Natural killer cell (primary cell): ENCODE results near the gene ZNF30. TPM values are rescaled to one million over a fixed set of nuclear protein-coding genes. Genes with fewer than 3 reads are reported as not detected.
A peak's percentile ranks its signal among the peaks of the same experiment; 100 is the strongest.
"Not testable (repeated sequence)": the region's sequence is repeated elsewhere in the genome, so short reads cannot be mapped to it uniquely, and the experiment has no call there.

Experiments
- ATAC-seq, 3 donors: fragments of 150-1000 bp in 2 of 3; fragments of 200-7000 bp in 1 of 3; cut with Tn5 transposase; 1 replicate in 1 of 3; 2 replicates in 2 of 3; pipeline ENCODE4 v1.10.0; 2021; ENCODE audit warnings: mild to moderate bottlenecking in 2 of 3, moderate library complexity in 2 of 3
- DNase-seq, 2 donors: peaks; one replicate each; pipeline versions ENCODE4 v3.0.0 to v3.0.0-alpha.2; 2013 to 2021; ENCODE audit warnings: mixed read lengths in 1 of 2
- H3K27ac ChIP-seq: one replicate; pipeline ENCODE4 v1.5.1; 2013; ENCODE audit warnings: mild to moderate bottlenecking, low read length
- H3K27me3 ChIP-seq: one replicate; pipeline ENCODE4 v1.6.1; 2013; ENCODE audit warnings: low read length; ENCODE audit not compliant: control insufficient read depth, insufficient read depth
- H3K36me3 ChIP-seq: one replicate; pipeline ENCODE4 v1.6.1; 2013; ENCODE audit warnings: low read length; ENCODE audit not compliant: control insufficient read depth, insufficient read depth
- H3K4me1 ChIP-seq: one replicate; pipeline ENCODE4 v1.6.1; 2013; ENCODE audit warnings: low read length; ENCODE audit not compliant: control insufficient read depth, insufficient read depth
- H3K4me3 ChIP-seq: one replicate; pipeline ENCODE4 v1.5.1; 2013; ENCODE audit warnings: low read length
- H3K9me3 ChIP-seq: one replicate; pipeline ENCODE4 v1.6.1; 2013; ENCODE audit warnings: low read length; ENCODE audit not compliant: control insufficient read depth, insufficient read depth
- H3K27ac Mint-ChIP-seq, 2 donors: one replicate each; pipeline ENCODE4 v1.8.0; 2022; ENCODE audit warnings: mild to moderate bottlenecking in 2 of 2, mixed read lengths in 2 of 2, moderate library complexity in 1 of 2
- H3K27me3 Mint-ChIP-seq, 2 donors: one replicate each; pipeline ENCODE4 v1.8.0; 2022; ENCODE audit warnings: low read depth in 2 of 2, mixed read lengths in 2 of 2
- H3K36me3 Mint-ChIP-seq: one replicate; pipeline ENCODE4 v1.8.0; 2022; ENCODE audit warnings: mixed read lengths
- H3K4me1 Mint-ChIP-seq, 2 donors: one replicate each; pipeline ENCODE4 v1.8.0; 2022; ENCODE audit warnings: mixed read lengths in 2 of 2
- H3K4me3 Mint-ChIP-seq: one replicate; pipeline ENCODE4 v1.8.0; 2022; ENCODE audit warnings: mild to moderate bottlenecking, moderate library complexity, mixed read lengths
- H3K9me3 Mint-ChIP-seq, 2 donors: one replicate each; pipeline ENCODE4 v1.8.0; 2022; ENCODE audit warnings: mixed read lengths in 2 of 2
- WGBS: methylation state at CpG from one replicate; pipeline ENCODE4 v1.1.7; 2013; ENCODE audit warnings: missing lambda C conversion rate; ENCODE audit not compliant: insufficient coverage; 5-methylcytosine and 5-hydroxymethylcytosine counted together
- intact Hi-C: fragments of 100-400 bp; cut with micrococcal nuclease; formaldehyde crosslinking; loops from one replicate; pipeline ENCODE4 v1.14.2; 2022
- total RNA-seq, 4 donors: library from RNA; stranded (reverse); fragments of 120-200 nt in 1 of 4; gene quantifications; one replicate each; pipeline versions ENCODE4 v1.2.3 to v1.2.4, GENCODE V29; 2013 to 2022
- TF ChIP-seq, protein P1 (sequence below): fragments of 200-600 bp; IDR thresholded peaks from one replicate; pipeline ENCODE4 v1.8.0; 2022; ENCODE audit warnings: antibody characterized with exemption

Gene ZNF30
- total RNA-seq, 3 donors from 2014 or later (not counting 1 experiment from before 2014, with no cell fraction given) = 2.7 to 4.3 (median 3.8) TPM

DNA sequence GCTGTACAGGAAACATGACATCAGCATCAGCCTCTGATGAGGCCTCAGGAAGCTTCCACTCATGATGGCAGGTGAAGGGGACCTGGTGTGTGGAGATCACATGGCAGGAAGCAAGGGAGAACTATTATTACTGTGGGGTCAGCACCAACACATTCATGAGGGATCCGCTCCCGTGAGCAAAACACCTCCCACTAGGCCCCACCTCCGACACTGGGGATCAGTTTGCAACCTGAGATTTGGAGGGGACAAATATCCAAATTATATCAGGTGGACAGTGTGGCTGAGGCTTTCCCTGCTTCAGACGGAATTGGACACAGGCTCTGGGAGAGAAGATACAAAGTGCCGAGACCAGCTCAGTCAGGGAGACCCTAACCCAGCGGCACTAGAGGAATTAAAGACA is 43.0 kb downstream of the ZNF30 start:
- ATAC-seq (no peak), DNase-seq (no peak)
- Histone ChIP-seq H3K4me1 (peaks cover 13% of the 10 kb centered on the region), H3K4me3 (no peak overlapping the region), H3K27me3 (no peaks in the 10 kb centered on the region), H3K27ac (no peak overlapping the region), H3K9me3 (no peaks in the 10 kb centered on the region), H3K36me3 (no peaks in the 10 kb centered on the region)
- intact Hi-C loops = loop anchor here (5.0 kb wide), 1 partner anchor 173 kb away; the partner anchor contains the start of gene FXYD7
- WGBS = 100% methylated on average over 5 of the region's 6 CpGs
- Mint-ChIP-seq H3K36me3 (no peaks in the 10 kb centered on the region), H3K27ac (no peak overlapping the region), H3K4me1 (peaks cover 12 to 20% of the 10 kb centered on the region in 2 donors), H3K27me3 (no peaks in the 10 kb centered on the region), H3K9me3 (peaks cover 0 to 3% of the 10 kb centered on the region in 2 donors), H3K4me3 (no peak overlapping the region)
- TF ChIP-seq, protein P1, sequence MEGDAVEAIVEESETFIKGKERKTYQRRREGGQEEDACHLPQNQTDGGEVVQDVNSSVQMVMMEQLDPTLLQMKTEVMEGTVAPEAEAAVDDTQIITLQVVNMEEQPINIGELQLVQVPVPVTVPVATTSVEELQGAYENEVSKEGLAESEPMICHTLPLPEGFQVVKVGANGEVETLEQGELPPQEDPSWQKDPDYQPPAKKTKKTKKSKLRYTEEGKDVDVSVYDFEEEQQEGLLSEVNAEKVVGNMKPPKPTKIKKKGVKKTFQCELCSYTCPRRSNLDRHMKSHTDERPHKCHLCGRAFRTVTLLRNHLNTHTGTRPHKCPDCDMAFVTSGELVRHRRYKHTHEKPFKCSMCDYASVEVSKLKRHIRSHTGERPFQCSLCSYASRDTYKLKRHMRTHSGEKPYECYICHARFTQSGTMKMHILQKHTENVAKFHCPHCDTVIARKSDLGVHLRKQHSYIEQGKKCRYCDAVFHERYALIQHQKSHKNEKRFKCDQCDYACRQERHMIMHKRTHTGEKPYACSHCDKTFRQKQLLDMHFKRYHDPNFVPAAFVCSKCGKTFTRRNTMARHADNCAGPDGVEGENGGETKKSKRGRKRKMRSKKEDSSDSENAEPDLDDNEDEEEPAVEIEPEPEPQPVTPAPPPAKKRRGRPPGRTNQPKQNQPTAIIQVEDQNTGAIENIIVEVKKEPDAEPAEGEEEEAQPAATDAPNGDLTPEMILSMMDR = no peak

DNA sequence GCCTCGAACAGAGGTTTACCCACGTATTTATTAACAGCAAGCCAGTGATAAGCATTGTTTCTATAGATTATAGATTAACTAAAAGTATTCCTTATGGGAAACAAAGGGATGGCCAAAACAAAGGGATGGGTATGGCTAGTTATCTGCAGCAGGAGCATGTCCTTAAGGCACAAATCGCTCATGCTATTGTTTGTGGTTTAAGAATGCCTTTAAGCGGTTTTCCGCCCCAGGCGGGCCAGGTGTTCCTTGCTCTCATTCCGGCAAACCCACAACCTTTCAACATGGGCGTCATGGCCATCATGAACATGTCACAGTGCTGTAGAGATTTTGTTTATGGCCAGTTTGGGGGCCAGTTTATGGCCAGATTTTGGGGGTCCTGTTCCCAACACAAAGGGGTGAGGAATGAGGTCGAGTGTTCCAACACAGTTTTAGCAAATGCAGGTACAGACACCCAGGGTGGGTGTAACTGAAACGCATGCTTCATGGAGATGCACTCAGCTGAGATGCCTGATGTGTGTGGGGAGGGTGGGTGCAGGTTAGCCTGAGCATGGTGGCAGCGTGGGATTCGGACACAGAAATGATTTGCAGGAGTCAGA is 43.6 kb downstream of the ZNF30 start:
- peaks cover 13% of the 10 kb centered on the region for H3K4me1 ChIP-seq
- not testable (repeated sequence) for H3K27me3 Mint-ChIP-seq, H3K27ac ChIP-seq, H3K9me3 ChIP-seq, H3K27ac Mint-ChIP-seq, H3K9me3 Mint-ChIP-seq, DNase-seq, H3K4me3 ChIP-seq, H3K36me3 ChIP-seq, H3K36me3 Mint-ChIP-seq, ATAC-seq, H3K4me3 Mint-ChIP-seq, H3K27me3 ChIP-seq
- H3K4me1 Mint-ChIP-seq = peaks cover 12 to 23% of the 10 kb centered on the region in 2 donors
- WGBS = 88% methylated on average over 10 of the region's 12 CpGs
- intact Hi-C loops = loop anchor here (5.0 kb wide), 1 partner anchor 172 kb away; the partner anchor contains the start of gene FXYD7

DNA sequence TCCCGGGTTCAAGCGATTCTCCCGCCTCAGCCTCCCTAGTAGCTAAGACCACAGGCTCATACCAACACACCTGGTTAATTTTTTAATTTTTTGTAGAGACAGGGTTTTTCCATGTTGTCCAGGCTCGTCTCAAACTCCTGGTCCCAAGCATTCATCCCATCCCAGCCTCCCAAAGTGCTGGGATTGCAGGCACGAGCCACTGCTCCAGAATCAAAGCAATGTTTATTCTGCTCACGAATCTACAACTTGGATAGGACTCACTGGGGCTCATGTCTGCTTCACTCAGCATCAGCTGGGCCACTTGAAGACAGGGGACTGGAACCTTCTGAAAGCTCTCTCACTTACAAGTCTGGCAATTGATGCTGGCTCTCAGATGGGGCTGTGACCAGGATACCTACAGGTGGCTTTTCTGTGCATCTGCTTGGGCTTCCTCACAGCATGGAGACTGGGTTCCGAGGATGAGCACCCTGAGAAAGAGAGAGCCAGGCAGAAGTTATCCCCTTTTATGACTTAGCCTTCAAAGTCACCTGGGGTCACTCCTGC is 45.5 kb downstream of the ZNF30 start:
- peaks cover 12 to 23% of the 10 kb centered on the region in 2 donors for H3K4me1 Mint-ChIP-seq
- WGBS = 89% methylated on average over 7 of the region's 7 CpGs
- H3K27ac Mint-ChIP-seq = peak overlapping the region in 1 of 2 donors; percentile 76
- ATAC-seq = no peak
- Histone ChIP-seq H3K9me3 (no peaks in the 10 kb centered on the region), H3K36me3 (no peaks in the 10 kb centered on the region), H3K27ac (no peak overlapping the region), H3K4me3 (no peak overlapping the region), H3K4me1 (peaks cover 13% of the 10 kb centered on the region), H3K27me3 (no peaks in the 10 kb centered on the region)
- no peaks in the 10 kb centered on the region for H3K36me3 Mint-ChIP-seq
- H3K4me3 Mint-ChIP-seq = no peak overlapping the region
- DNase-seq = no peak
- TF ChIP-seq, protein P1 = no peak
- intact Hi-C loops = loop anchor here (5.0 kb wide), 1 partner anchor 170 kb away; the partner anchor contains the start of gene FXYD7
- H3K27me3 Mint-ChIP-seq = no peaks in the 10 kb centered on the region
- H3K9me3 Mint-ChIP-seq = no peaks in the 10 kb centered on the region

DNA sequence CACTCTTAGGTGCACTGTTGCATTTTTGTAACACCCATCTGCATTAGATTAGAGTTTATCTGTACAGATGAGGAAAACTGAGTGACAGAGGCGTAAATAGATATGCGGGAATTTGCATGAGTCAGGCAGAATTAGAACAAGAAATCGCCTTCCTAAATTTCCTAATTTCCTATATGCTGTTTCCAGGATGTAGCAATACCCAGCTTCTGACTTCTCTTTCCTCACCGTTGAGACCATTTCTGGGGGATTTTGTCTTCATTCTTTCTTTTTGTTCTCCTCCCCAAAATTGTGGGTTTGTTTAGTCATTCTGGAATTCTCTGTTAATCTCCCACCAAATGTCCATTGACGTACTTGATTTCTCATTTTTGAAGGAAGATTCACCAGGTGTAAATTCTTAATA is 47.9 kb downstream of the ZNF30 start:
- no peak for ATAC-seq
- no peak for DNase-seq
- intact Hi-C loops = loop anchor here (5.0 kb wide), 1 partner anchor 168 kb away; the partner anchor contains the start of gene FXYD7
- H3K4me1 ChIP-seq = peaks cover 13% of the 10 kb centered on the region
- Mint-ChIP-seq H3K27me3 (peaks cover 0 to 3% of the 10 kb centered on the region in 2 donors), H3K9me3 (no peaks in the 10 kb centered on the region), H3K4me1 (peaks cover 12 to 27% of the 10 kb centered on the region in 2 donors), H3K36me3 (no peaks in the 10 kb centered on the region), H3K4me3 (no peak overlapping the region), H3K27ac (no peak overlapping the region)
- WGBS = 83% methylated on average over 4 of the region's 5 CpGs
- no peaks in the 10 kb centered on the region for H3K9me3 ChIP-seq
- TF ChIP-seq, protein P1 = no peak
- H3K27ac ChIP-seq = no peak overlapping the region
- H3K4me3 ChIP-seq = no peak overlapping the region
- H3K36me3 ChIP-seq = no peaks in the 10 kb centered on the region
- no peaks in the 10 kb centered on the region for H3K27me3 ChIP-seq
